Muscle of leg (tissue), 11 donors: Measurements from ENCODE around the gene STAC3. TPM values are rescaled to one million over a fixed set of nuclear protein-coding genes. Genes with fewer than 3 reads are reported as not detected.

Experiments used
- DNase-seq: peaks from one replicate; pipeline ENCODE4 v3.0.0; 2013
- H3K27ac ChIP-seq: one replicate; pipeline ENCODE4 v1.5.1; 2013; ENCODE audit warnings: mild to moderate bottlenecking, low read length, control low read depth
- H3K27me3 ChIP-seq: one replicate; pipeline ENCODE4 v1.6.1; 2013; ENCODE audit warnings: low read length; ENCODE audit not compliant: control insufficient read depth, insufficient read depth
- H3K36me3 ChIP-seq: one replicate; pipeline ENCODE4 v1.6.1; 2013; ENCODE audit warnings: low read length; ENCODE audit not compliant: control insufficient read depth, insufficient read depth
- H3K4me1 ChIP-seq: one replicate; pipeline ENCODE4 v1.6.1; 2013; ENCODE audit warnings: low read length; ENCODE audit not compliant: control insufficient read depth, insufficient read depth
- H3K4me3 ChIP-seq: one replicate; pipeline ENCODE4 v1.5.1; 2013; ENCODE audit warnings: low read length, control low read depth
- H3K9me3 ChIP-seq: replicated peaks from 2 replicates; pipeline ENCODE4 v1.6.1; 2013; ENCODE audit warnings: low read depth, low read length; ENCODE audit not compliant: control insufficient read depth
- WGBS: methylation state at CpG from one replicate; pipeline ENCODE4 v1.1.5; 2013; ENCODE audit warnings: missing lambda C conversion rate; ENCODE audit not compliant: insufficient coverage; 5-methylcytosine and 5-hydroxymethylcytosine counted together
- polyA plus RNA-seq, 8 donors: library from polyadenylated mRNA; unstranded; fragments of 120-200 nt; gene quantifications; one replicate each; pipeline versions ENCODE4 v1.2.1 to v1.2.3, GENCODE V29; 2013; ENCODE audit warnings: inconsistent platforms in 1 of 8, low replicate concordance in 1 of 8; ENCODE audit not compliant: insufficient read length in 8 of 8, insufficient read depth in 1 of 8
- total RNA-seq: library from RNA; stranded (reverse); fragments of 120-200 nt; gene quantifications from one replicate; pipeline ENCODE4 v1.2.4, GENCODE V29; 2013

Gene STAC3
- total and polyA plus RNA-seq, 9 donors: 202 to 499 (median 426) TPM

DNA sequence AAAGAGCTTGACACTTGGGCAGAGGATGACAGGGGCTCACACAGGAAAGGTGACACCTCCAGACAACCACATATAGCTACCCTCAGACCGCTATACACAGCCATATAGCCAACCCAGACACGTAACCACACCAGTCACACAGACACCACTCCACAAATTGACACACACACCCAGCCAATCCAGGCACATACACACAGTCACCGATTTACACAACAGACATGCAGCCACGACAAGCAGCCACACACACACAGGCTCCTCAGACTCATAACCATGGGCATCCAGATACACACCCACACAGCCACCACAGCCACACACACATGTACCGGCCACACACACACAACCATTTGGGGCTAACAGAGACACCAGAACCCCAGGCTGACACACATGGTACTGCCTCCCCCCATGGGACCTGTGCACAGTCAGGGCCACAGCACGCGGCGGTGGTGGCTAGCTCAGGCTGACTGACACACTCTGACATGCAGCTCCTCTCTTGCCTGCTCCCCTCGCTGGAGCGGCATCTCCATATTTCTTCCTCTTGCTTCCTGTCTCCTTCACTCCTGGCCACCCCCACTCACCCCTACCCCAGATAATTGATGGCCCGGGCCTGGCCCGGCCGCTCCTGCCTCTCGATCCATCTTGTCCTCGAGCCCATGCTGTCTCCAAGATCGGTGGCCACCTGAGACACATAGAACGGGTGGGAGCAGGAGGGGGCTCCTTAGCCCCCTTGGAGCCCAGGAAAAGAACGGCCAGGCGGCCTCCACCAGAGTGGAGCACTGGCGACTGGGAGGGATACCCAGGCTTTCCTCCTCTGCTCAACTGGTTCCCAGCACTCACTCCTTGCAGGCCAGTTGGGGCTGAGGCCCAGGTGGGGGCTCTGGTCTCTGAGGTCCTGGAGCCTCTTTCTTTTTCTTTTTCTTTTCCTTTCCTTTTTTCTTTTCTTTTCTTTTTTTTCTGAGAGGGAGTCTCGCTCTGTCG lies 27.5 kb downstream of the STAC3 start:
- Histone ChIP-seq H3K9me3 (no peaks in the 10 kb centered on the region), H3K27ac (no peak overlapping the region), H3K36me3 (no peaks in the 10 kb centered on the region), H3K4me1 (peaks cover 41% of the 10 kb centered on the region), H3K4me3 (no peak overlapping the region), H3K27me3 (peaks cover 98% of the 10 kb centered on the region)
- WGBS: 64% methylated on average over 15 of the region's 22 CpGs
- DNase-seq: no peak

DNA sequence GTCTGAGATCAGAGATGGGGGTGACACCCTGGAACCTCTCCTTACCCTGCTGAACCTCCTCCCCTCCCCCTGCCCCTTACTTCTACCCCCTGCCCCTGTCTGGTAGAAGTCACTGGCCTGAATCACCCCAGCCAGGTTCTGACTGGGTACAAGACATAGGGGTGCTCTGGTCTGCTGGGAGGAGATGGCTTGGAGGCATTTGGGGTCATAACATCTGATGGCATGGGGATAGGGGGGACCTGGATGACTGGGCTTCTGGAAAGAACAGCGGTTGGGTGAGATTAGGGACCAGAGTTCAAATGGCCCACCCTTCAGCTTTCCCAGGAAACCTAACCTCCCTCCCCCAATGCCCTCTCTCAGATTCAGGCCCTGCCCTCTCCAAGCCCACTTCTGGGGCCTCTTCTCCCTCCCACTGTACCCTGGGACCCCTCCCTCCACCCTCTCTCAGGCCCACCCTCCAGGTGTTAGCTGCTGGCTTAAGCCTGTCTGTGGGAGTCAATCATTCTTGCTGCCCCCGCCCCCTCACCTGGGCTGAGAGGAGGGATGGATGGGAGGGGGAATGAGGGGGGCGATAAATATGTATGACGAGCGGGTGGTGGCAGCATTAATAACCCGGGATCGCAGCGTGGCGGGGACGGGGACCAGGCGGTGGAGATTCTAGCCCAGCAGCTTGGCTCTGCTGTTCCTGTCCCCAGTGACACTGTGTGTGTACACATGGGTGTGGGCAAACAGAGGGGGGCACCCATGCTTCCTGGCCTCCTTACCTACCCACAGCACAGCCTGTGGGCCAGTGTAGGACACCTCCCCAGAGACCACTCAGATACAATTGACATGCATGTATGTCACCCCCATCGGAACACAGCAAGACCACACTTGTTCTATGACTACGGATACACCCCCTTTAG lies 28.4 kb downstream of the STAC3 start:
- no peaks in the 10 kb centered on the region for H3K9me3 ChIP-seq
- DNase-seq: no peak
- 48% methylated on average over 11 of the region's 13 CpGs for WGBS
- peaks cover 100% of the 10 kb centered on the region for H3K27me3 ChIP-seq
- peaks cover 45% of the 10 kb centered on the region for H3K4me1 ChIP-seq
- H3K27ac ChIP-seq: no peak overlapping the region
- no peak overlapping the region for H3K4me3 ChIP-seq
- H3K36me3 ChIP-seq: no peaks in the 10 kb centered on the region

GRCh38 chr12:57221169-57221917 lies 29.6 kb downstream of the STAC3 start:
- no peaks in the 10 kb centered on the region for H3K9me3 ChIP-seq
- H3K4me1 ChIP-seq: peaks cover 46% of the 10 kb centered on the region
- WGBS: 19% methylated on average over 18 of the region's 24 CpGs

GRCh38 chr12:57220770-57221168 lies 30.2 kb downstream of the STAC3 start:
- H3K9me3 ChIP-seq: no peaks in the 10 kb centered on the region
- 61% methylated on average over 1 of the region's 1 CpG for WGBS

More at GRCh38 chr12:57221169-57221917, 29.6 kb downstream of the STAC3 start:
- DNase-seq: no peak
- Histone ChIP-seq H3K27ac (no peak overlapping the region), H3K27me3 (peaks cover 98% of the 10 kb centered on the region), H3K4me3 (no peak overlapping the region), H3K36me3 (no peaks in the 10 kb centered on the region)

GRCh38 chr12:57219993-57220754 lies 30.8 kb downstream of the STAC3 start:
- DNase-seq: no peak
- no peak overlapping the region for H3K4me3 ChIP-seq
- 29% methylated on average over 2 of the region's 38 CpGs for WGBS
- no peaks in the 10 kb centered on the region for H3K9me3 ChIP-seq
- H3K27me3 ChIP-seq: peaks cover 98% of the 10 kb centered on the region
- no peak overlapping the region for H3K27ac ChIP-seq
- peaks cover 52% of the 10 kb centered on the region for H3K4me1 ChIP-seq
- no peaks in the 10 kb centered on the region for H3K36me3 ChIP-seq

More at GRCh38 chr12:57220770-57221168, 30.2 kb downstream of the STAC3 start:
- peaks cover 98% of the 10 kb centered on the region for H3K27me3 ChIP-seq
- DNase-seq: no peak
- H3K4me3 ChIP-seq: no peak overlapping the region
- H3K4me1 ChIP-seq: peaks cover 51% of the 10 kb centered on the region
- no peaks in the 10 kb centered on the region for H3K36me3 ChIP-seq
- no peak overlapping the region for H3K27ac ChIP-seq

DNA sequence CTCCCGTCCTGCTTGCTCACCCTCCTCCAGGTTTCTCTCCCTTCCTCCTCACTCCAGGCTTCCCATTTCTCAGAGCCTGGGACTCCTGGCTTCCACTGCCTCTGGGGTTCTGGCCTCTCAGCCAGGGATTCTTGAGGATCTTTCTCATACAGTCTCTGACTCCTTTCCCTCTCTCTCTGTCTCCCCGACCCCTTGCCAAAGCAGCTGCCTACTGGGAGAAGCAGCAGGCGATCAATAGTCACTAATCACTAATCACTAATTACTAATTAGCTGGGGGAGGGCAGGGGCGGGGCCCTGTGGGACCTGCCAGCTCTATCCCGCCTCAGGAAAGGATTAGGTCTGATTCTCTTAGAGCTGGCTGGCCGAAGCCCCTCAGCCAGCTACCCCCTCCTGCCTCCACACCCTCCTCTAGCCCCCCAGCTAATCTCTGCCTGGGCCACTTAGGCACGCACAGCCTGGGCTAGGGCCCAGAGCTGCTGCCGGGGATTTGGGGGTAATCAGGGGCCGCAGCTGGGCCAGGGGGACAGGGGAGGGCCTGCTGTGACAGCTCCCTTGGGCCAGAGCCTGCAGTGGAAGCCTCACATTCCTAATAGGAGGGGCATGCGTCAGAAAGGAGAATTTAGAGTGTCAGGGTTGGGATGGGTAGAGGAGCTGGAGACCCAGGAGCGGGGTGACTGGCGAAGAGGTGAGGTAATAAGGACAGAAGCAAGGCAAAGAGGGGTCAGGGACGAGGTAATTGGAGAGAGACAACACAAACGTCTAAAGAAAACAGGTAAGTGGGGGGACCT lies 31.6 kb downstream of the STAC3 start:
- no peaks in the 10 kb centered on the region for H3K36me3 ChIP-seq
- no peak for DNase-seq
- H3K4me3 ChIP-seq: no peak overlapping the region
- H3K27me3 ChIP-seq: peaks cover 98% of the 10 kb centered on the region
- H3K9me3 ChIP-seq: no peaks in the 10 kb centered on the region
- H3K4me1 ChIP-seq: peaks cover 55% of the 10 kb centered on the region
- 39% methylated on average over 9 of the region's 14 CpGs for WGBS
- no peak overlapping the region for H3K27ac ChIP-seq

DNA sequence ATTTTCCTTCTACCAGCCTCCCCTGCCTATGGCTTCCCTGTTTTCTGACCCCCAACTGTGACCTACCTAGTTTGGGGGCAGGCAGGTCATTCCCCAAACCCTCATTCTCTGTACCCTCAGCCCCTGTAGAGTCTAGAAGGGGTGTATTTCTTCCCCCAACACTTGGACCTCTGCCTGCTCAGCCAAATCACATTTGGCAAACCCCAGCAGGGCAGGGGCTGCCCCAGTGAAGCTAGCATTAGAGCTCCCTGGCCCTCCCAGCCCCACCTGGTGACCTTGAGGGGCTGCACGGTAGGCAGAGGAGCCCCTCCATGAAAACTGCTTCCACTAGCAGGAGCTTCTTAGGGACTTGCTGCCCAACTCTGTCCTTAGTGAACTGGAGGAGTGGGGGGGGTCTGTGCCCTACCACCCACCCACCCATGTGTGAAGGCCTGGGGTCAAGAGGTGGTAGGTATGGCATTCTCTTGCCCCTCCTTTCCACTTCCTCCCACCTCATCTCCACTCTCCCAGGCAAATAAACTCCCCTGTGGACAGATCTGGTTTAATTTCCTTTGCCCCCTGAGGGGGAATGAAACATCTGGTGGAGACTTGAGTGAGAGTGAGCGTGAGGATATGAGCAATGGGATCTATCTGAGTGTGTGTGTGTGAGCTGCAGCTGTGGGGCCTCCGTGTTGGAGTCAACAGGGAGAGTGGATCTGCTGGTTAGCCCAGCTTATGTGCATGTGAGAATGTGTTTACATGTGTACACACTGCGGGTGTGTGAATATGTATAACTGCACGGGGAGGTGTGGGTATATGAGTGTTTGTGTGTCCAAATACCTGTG lies 32.7 kb downstream of the STAC3 start:
- Histone ChIP-seq H3K9me3 (no peaks in the 10 kb centered on the region), H3K4me3 (no peak overlapping the region), H3K27ac (no peak overlapping the region), H3K4me1 (peaks cover 66% of the 10 kb centered on the region), H3K27me3 (peaks cover 97% of the 10 kb centered on the region), H3K36me3 (peaks cover 5% of the 10 kb centered on the region)
- peak; percentile 58 for DNase-seq
- 43% methylated on average over 4 of the region's 5 CpGs for WGBS
